ENCODE results near the gene RBPJL.
A peak's percentile ranks its signal among the peaks of the same experiment; 100 is the strongest.

Gene RBPJL

DNA sequence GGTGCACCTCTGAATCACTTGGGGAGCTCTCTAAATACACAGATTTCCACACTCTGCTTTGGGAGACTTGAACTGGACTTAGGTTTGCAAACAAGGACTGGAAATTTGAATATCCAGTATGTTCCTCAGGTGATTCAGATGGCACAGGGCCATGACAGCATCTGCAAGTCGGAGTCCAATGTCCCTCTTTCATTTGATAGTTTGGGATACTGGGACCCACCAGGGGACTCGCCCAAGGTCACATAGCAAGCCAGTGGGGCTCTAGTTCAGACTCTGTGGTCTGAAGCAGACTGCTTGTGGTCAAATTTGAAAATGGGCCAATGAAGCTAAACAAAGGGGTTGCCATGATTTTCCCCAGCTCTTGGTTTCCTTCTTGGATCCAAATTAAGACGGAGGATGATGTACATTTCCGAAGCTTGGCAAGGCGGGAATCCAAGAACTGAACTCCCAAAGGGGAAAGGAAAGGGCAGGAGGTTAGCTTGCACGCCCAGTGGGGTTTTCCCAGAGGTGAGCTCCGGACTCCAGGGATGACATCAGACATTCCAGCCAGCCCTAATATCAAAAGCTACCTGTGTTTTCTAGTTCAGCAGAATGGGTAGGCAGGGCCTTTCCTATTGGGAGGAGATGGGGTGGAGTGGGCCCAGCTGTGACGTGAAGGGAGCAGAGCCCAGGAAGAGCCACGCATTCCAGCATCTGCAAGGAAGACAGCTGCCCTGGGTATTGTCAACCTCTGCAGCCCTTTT, 52.9 kb downstream of the RBPJL start:
- Histone ChIP-seq H3K4me2 (ENCODE audit: low read length) (no peak overlapping the region), H3K79me2 (ENCODE audit: control insufficient read depth, low read length) (peaks cover 11% of the 10 kb centered on the region), H3K4me1 (ENCODE audit: control insufficient read depth, low read length) (peaks cover 34% of the 10 kb centered on the region), H3K36me3 (ENCODE audit: control insufficient read depth, low read length) (0 out of 2 replicates have a peak, but pooled peaks cover 3% of the 10 kb centered on the region), H3K27ac (ENCODE audit: low read depth, low read length) (no peak overlapping the region), H3K4me3 (ENCODE audit: low read length) (no peak overlapping the region), H4K20me1 (ENCODE audit: control insufficient read depth, insufficient read depth, low read depth, low read length) (0 out of 2 replicates have a peak, but pooled peaks cover under 1% of the 10 kb centered on the region), H3F3A (ENCODE audit: control insufficient read depth, insufficient read depth) (peaks cover 4% of the 10 kb centered on the region), H3K27me3 (ENCODE audit: control insufficient read depth, low read length) (no peaks in the 10 kb centered on the region), H3K9me3 (ENCODE audit: control insufficient read depth, insufficient read depth, low read length) (no peaks in the 10 kb centered on the region), H3K9me2 (replicated peaks; ENCODE audit: control insufficient read depth, low read length) (no peaks in the 10 kb centered on the region)
- no peak for TF ChIP-seq EZH2phosphoT487 (IDR thresholded peaks at IDR 0.05; ENCODE audit: borderline replicate concordance, low read length)
- TF ChIP-seq, protein P1, sequence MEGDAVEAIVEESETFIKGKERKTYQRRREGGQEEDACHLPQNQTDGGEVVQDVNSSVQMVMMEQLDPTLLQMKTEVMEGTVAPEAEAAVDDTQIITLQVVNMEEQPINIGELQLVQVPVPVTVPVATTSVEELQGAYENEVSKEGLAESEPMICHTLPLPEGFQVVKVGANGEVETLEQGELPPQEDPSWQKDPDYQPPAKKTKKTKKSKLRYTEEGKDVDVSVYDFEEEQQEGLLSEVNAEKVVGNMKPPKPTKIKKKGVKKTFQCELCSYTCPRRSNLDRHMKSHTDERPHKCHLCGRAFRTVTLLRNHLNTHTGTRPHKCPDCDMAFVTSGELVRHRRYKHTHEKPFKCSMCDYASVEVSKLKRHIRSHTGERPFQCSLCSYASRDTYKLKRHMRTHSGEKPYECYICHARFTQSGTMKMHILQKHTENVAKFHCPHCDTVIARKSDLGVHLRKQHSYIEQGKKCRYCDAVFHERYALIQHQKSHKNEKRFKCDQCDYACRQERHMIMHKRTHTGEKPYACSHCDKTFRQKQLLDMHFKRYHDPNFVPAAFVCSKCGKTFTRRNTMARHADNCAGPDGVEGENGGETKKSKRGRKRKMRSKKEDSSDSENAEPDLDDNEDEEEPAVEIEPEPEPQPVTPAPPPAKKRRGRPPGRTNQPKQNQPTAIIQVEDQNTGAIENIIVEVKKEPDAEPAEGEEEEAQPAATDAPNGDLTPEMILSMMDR (IDR thresholded peaks at IDR 0.05; ENCODE audit: low read depth, low read length, poor library complexity, severe bottlenecking), result no peak

DNA sequence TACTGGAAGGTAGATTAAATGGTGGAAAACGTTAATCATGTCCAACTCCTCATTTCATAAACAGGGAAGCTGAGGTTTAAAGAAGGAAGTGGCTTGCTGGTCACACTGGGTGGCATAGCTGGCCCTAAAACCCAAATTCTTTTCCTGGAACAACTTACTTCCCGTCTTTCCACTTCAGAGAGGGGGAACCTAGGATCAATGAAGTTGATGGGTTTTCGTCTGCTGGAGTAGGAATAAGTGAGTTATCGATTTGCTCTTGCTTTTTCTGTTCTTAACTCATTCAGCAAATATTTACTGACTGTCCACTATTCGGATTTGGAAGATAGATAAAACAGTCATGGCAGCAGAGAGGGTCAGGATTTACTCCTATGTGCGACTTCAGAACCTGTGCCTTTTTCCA, 55.2 kb downstream of the RBPJL start:
- Histone ChIP-seq H3K27ac (ENCODE audit: low read depth, low read length) (no peak overlapping the region), H3K9me3 (ENCODE audit: control insufficient read depth, insufficient read depth, low read length) (no peaks in the 10 kb centered on the region), H3K4me3 (ENCODE audit: low read length) (no peak overlapping the region; the same call in 1 of the 2 replicates), H3K36me3 (ENCODE audit: control insufficient read depth, low read length) (peaks cover 23% of the 10 kb centered on the region), H3F3A (ENCODE audit: control insufficient read depth, insufficient read depth) (peaks cover 4% of the 10 kb centered on the region), H4K20me1 (ENCODE audit: control insufficient read depth, insufficient read depth, low read depth, low read length) (0 out of 2 replicates have a peak, but pooled peaks cover 4% of the 10 kb centered on the region), H3K4me1 (ENCODE audit: control insufficient read depth, low read length) (peaks cover 48% of the 10 kb centered on the region), H3K27me3 (ENCODE audit: control insufficient read depth, low read length) (no peaks in the 10 kb centered on the region), H3K9me2 (replicated peaks; ENCODE audit: control insufficient read depth, low read length) (no peaks in the 10 kb centered on the region), H3K79me2 (ENCODE audit: control insufficient read depth, low read length) (peaks cover 25% of the 10 kb centered on the region), H3K4me2 (ENCODE audit: low read length) (peak overlapping the region; percentile 11; the same call in 1 of the 2 replicates)
- no peak for TF ChIP-seq EZH2phosphoT487 (IDR thresholded peaks at IDR 0.05; ENCODE audit: borderline replicate concordance, low read length)
- TF ChIP-seq, protein P1 (IDR thresholded peaks at IDR 0.05; ENCODE audit: low read depth, low read length, poor library complexity, severe bottlenecking), result no peak

DNA sequence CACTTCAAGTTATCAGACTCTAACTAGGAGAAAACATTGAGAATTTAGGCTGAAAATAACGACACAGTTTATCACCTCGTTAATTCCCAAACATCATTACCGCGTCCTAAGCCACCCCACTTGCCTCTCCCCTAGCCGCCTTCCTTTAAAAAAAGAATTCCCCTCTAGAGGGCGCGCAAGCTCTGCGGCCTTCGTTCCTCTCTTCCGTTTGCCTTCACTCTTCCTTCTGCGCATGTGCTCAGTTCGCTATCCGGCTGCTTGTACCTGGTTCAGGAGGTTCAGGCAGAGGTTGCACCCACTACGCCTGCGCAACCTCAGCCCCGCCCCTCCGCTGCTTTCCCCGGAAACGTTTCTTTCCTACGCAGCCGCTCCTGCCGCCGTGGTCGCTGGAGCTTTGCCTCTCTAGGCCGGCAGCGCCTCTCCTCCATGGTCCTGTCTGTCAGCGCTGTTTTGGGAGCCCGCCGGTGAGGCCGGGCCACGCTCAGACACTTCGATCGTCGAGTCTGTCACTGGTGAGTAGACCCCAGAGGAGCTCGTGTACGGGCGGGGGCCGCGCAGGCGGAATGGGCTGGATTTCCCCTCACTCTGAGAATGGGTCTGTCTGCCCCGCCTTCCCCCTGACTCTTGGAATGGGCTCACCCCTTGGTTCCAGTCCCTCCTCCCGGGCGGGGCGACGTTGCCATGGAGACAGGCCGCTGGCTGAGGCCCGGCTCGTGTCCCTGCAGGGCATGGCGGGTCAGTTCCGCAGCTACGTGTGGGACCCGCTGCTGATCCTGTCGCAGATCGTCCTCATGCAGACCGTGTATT, 56.4 kb downstream of the RBPJL start, which contains the start of gene SYS1:
Gene SYS1 (plus strand): TSS at position 353 of the 807 bp plus-strand sequence. CDS start 376 bp downstream, at position 729.
- Histone ChIP-seq H3K27me3 (ENCODE audit: control insufficient read depth, low read length) (no peaks in the 10 kb centered on the region), H3K79me2 (ENCODE audit: control insufficient read depth, low read length) (peaks cover 31% of the 10 kb centered on the region), H3K27ac (ENCODE audit: low read depth, low read length) (peak within 1 kb of the TSS; percentile 71), H3F3A (ENCODE audit: control insufficient read depth, insufficient read depth) (peaks cover 11% of the 10 kb centered on the region), H3K4me3 (ENCODE audit: low read length) (peak within 1 kb of the TSS; percentile 93), H4K20me1 (ENCODE audit: control insufficient read depth, insufficient read depth, low read depth, low read length) (peaks cover 11% of the 10 kb centered on the region), H3K9me3 (ENCODE audit: control insufficient read depth, insufficient read depth, low read length) (no peaks in the 10 kb centered on the region), H3K36me3 (ENCODE audit: control insufficient read depth, low read length) (peaks cover 34% of the 10 kb centered on the region), H3K4me1 (ENCODE audit: control insufficient read depth, low read length) (peaks cover 60% of the 10 kb centered on the region), H3K4me2 (ENCODE audit: low read length) (peak within 1 kb of the TSS; percentile 97), H3K9me2 (replicated peaks; ENCODE audit: control insufficient read depth, low read length) (no peaks in the 10 kb centered on the region)
- TF ChIP-seq EZH2phosphoT487 (IDR thresholded peaks at IDR 0.05; ENCODE audit: borderline replicate concordance, low read length), result no peak
- TF ChIP-seq, protein P1 (IDR thresholded peaks at IDR 0.05; ENCODE audit: low read depth, low read length, poor library complexity, severe bottlenecking), result peak; percentile 80

Data from DOHH2 (cell line).